GM23248 (cell line): Measurements from ENCODE around the gene PHPT1. TPM values are rescaled to one million over a fixed set of nuclear protein-coding genes. Genes with fewer than 3 reads are reported as not detected.
"Not testable (repeated sequence)": the region's sequence is repeated elsewhere in the genome, so short reads cannot be mapped to it uniquely, and the experiment has no call there.

ENCODE experiments used
- DNase-seq: peaks from one replicate; pipeline ENCODE4 v3.0.0-alpha.2; 2015
- H2AFZ ChIP-seq: fragments of 200-600 bp; sonication (generic); 2 replicates; pipeline ENCODE4 v1.6.1; 2016; ENCODE audit warnings: antibody characterized with exemption
- H3F3A ChIP-seq: fragments of 200-600 bp; sonication (generic); 2 replicates; pipeline ENCODE4 v1.6.1; 2016; ENCODE audit warnings: mild to moderate bottlenecking, antibody characterized with exemption, mixed run types; ENCODE audit not compliant: insufficient read depth
- H3K27ac ChIP-seq: fragments of 200-600 bp; sonication (generic); 2 replicates; pipeline ENCODE4 v1.5.1; 2016; ENCODE audit warnings: mild to moderate bottlenecking
- H3K27me3 ChIP-seq: fragments of 200-600 bp; sonication (generic); replicated peaks from 2 replicates; pipeline ENCODE4 v1.6.1; 2016; ENCODE audit warnings: mild to moderate bottlenecking; ENCODE audit not compliant: insufficient read depth
- H3K36me3 ChIP-seq: fragments of 200-600 bp; sonication (generic); 2 replicates; pipeline ENCODE4 v1.6.1; 2016; ENCODE audit warnings: low read depth, mild to moderate bottlenecking
- H3K4me1 ChIP-seq: fragments of 200-600 bp; sonication (generic); 2 replicates; pipeline ENCODE4 v1.6.1; 2016; ENCODE audit warnings: mild to moderate bottlenecking; ENCODE audit not compliant: insufficient read depth
- H3K4me2 ChIP-seq: fragments of 200-600 bp; sonication (generic); one replicate; pipeline ENCODE4 v1.6.1; 2016; ENCODE audit warnings: mild to moderate bottlenecking; ENCODE audit not compliant: unreplicated experiment
- H3K4me3 ChIP-seq: fragments of 200-600 bp; sonication (generic); 2 replicates; pipeline ENCODE4 v1.5.1; 2016; ENCODE audit warnings: mild to moderate bottlenecking
- H3K79me2 ChIP-seq: fragments of 200-600 bp; sonication (generic); 2 replicates; pipeline ENCODE4 v1.6.1; 2016; ENCODE audit warnings: mild to moderate bottlenecking; ENCODE audit not compliant: insufficient read depth
- H3K9ac ChIP-seq: fragments of 200-600 bp; sonication (generic); 2 replicates; pipeline ENCODE4 v1.6.1; 2016; ENCODE audit warnings: mild to moderate bottlenecking
- H3K9me2 ChIP-seq: fragments of 200-600 bp; sonication (generic); 2 replicates; pipeline ENCODE4 v1.6.1; 2016; ENCODE audit warnings: mixed run types, mild to moderate bottlenecking, moderate library complexity; ENCODE audit not compliant: insufficient read depth
- H3K9me3 ChIP-seq: fragments of 200-600 bp; sonication (generic); one replicate; pipeline ENCODE4 v1.6.1; 2017; ENCODE audit warnings: low read depth
- H4K20me1 ChIP-seq: fragments of 200-600 bp; sonication (generic); 2 replicates; pipeline ENCODE4 v1.6.0; 2016; ENCODE audit not compliant: insufficient read depth
- EZH2 ChIP-seq: fragments of 200-600 bp; sonication (generic); IDR thresholded peaks from 2 replicates; pipeline ENCODE4 v1.6.1; 2018; ENCODE audit warnings: antibody characterized with exemption, mild to moderate bottlenecking; ENCODE audit not compliant: insufficient read depth, poor library complexity, severe bottlenecking
- EZH2phosphoT487 ChIP-seq: fragments of 200-600 bp; sonication (generic); IDR thresholded peaks from 2 replicates; pipeline ENCODE4 v1.6.1; 2018; ENCODE audit warnings: antibody characterized with exemption, moderate library complexity, mild to moderate bottlenecking, low read depth; ENCODE audit not compliant: insufficient read depth
- WGBS, 2 experiments: methylation state at CpG; one replicate each; pipeline ENCODE4 v1.1.6; 2015 to 2017; ENCODE audit warnings: low lambda C conversion rate in 2 of 2, low coverage in 1 of 2; ENCODE audit errors: missing lambda C conversion rate in 2 of 2; 5-methylcytosine and 5-hydroxymethylcytosine counted together
- in situ Hi-C: fragments of 300-500 bp; cut with MboI; formaldehyde crosslinking; loops from 2 replicates; pipeline ENCODE4 v1.15.0; 2020
- polyA plus RNA-seq: library from polyadenylated mRNA; unstranded; fragments of >200 nt; fragmentation: Nextera tagmentation; extraction: Ambion mirVana; gene quantifications from 2 replicates; pipeline ENCODE4 v1.2.1, GENCODE V29; 2016
- total RNA-seq: library from RNA; depleted of rRNA; stranded (reverse); fragments of >200 nt; shearing (Covaris generic); gene quantifications from 2 replicates; pipeline ENCODE4 v1.2.3, GENCODE V29; 2014

PHPT1 gene
- total and polyA plus RNA-seq, 2 experiments from 2014 or later = 84.6 to 302 TPM

GRCh38 chr9:136843801-136844740, 5.1 kb upstream of the PHPT1 start:
- H3K4me3 ChIP-seq, H3K79me2 ChIP-seq, DNase-seq, H3K4me2 ChIP-seq, H3K9ac ChIP-seq, H3K9me2 ChIP-seq, H3K36me3 ChIP-seq, H2AFZ ChIP-seq, H3F3A ChIP-seq, H3K9me3 ChIP-seq, H3K27ac ChIP-seq, H4K20me1 ChIP-seq, in situ Hi-C loops, H3K27me3 ChIP-seq: not testable (repeated sequence)
- peaks cover 13% of the 10 kb centered on the region for H3K4me1 ChIP-seq
- 3% methylated on average over 51 to 65 of the region's 99 CpGs for WGBS, 2 experiments
- TF ChIP-seq EZH2 (peak; percentile 83), EZH2phosphoT487 (0 out of 2 replicates have a peak, but pooled peaks have one; percentile 54)

- peak; percentile 55; the same call in 1 of the 2 replicates for TF ChIP-seq EZH2phosphoT487
- peak; percentile 83 for TF ChIP-seq EZH2
- no peak overlapping the region for H3K4me2 ChIP-seq
- peaks cover 13% of the 10 kb centered on the region for H3K4me1 ChIP-seq
- H3K9me2 ChIP-seq = no peaks in the 10 kb centered on the region
- peaks cover 2% of the 10 kb centered on the region; the same call in 1 of the 2 replicates for H3K79me2 ChIP-seq
- 17% methylated on average over 29 to 66 of the region's 88 CpGs for WGBS, 2 experiments
- no peak overlapping the region for H3K9ac ChIP-seq
- H3K4me3 ChIP-seq = no peak overlapping the region
- no peak for DNase-seq
- H3K9me3 ChIP-seq = no peaks in the 10 kb centered on the region
- H3F3A ChIP-seq = no peaks in the 10 kb centered on the region
- no peak overlapping the region for H3K27ac ChIP-seq
- no peaks in the 10 kb centered on the region for H3K36me3 ChIP-seq
- no peak overlapping the region for H2AFZ ChIP-seq
- H4K20me1 ChIP-seq = no peaks in the 10 kb centered on the region
- in situ Hi-C loops = no loop called here
- H3K27me3 ChIP-seq = 0 out of 2 replicates have a peak, but pooled peaks cover 3% of the 10 kb centered on the region
Measured at GRCh38 chr9:136844761-136845464, 4.3 kb upstream of the PHPT1 start.

GRCh38 chr9:136845465-136846260, 3.5 kb upstream of the PHPT1 start:
- H4K20me1 ChIP-seq = no peaks in the 10 kb centered on the region
- 14 to 15% methylated on average over 58 to 85 of the region's 102 CpGs for WGBS, 2 experiments
- no peaks in the 10 kb centered on the region for H3F3A ChIP-seq
- in situ Hi-C loops = no loop called here
- H2AFZ ChIP-seq = no peak overlapping the region
- H3K27me3 ChIP-seq = 0 out of 2 replicates have a peak, but pooled peaks cover 3% of the 10 kb centered on the region
- no peak overlapping the region for H3K4me3 ChIP-seq
- H3K27ac ChIP-seq = no peak overlapping the region
- H3K9me3 ChIP-seq = no peaks in the 10 kb centered on the region
- H3K79me2 ChIP-seq = peaks cover 7% of the 10 kb centered on the region; the same call in 1 of the 2 replicates
- DNase-seq = no peak
- TF ChIP-seq EZH2phosphoT487 (no peak), EZH2 (peak; percentile 65)
- no peaks in the 10 kb centered on the region for H3K9me2 ChIP-seq
- no peaks in the 10 kb centered on the region for H3K36me3 ChIP-seq
- no peak overlapping the region for H3K4me2 ChIP-seq
- peaks cover 11% of the 10 kb centered on the region for H3K4me1 ChIP-seq
- H3K9ac ChIP-seq = no peak overlapping the region
